ENCODE data around the gene ERVFRD-1. TPM values are rescaled to one million over a fixed set of nuclear protein-coding genes. Genes with fewer than 3 reads are reported as not detected.

The ERVFRD-1 gene
- total RNA-seq, 4 donors from 2014 or later = not detected

DNA sequence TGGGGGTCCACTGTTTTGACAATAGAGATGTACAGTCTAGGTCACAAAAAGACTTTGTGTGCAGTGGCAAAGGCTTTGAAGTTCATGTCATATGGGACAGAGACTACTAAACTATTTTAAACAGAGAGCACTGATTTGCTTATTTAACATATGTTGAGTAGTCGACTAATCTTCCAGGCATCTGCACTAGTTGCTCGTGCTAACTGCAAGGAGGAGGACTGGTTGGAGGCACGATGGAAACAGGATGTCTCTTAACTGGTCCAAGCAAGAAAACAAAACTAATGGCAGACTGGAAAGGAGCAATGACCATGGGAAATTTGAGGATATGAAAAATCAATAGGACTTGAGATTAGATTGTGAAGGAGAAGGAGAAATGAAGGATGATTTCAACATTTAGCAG is 28.5 kb upstream of the ERVFRD-1 start:
- Histone ChIP-seq H3K4me3 (no peak overlapping the region), H3K27ac (no peak overlapping the region), H3K27me3 (no peaks in the 10 kb centered on the region), H3K36me3 (peaks cover 0 to 11% of the 10 kb centered on the region in 2 donors), H3K4me1 (no peaks in the 10 kb centered on the region), H3K9me3 (no peaks in the 10 kb centered on the region)
- intact Hi-C loops (cut with DNase I; ENCODE audit: low total_unique reads) (loop anchor here (10.0 kb wide), 1 partner anchor 435 kb away; no protein-coding TSS in a partner anchor), in situ Hi-C loops (cut with MboI; ENCODE audit: low sequenced_read_pairs in 4 of 4) (loop anchor here in 3 of 4 donors (5.0 to 10.0 kb wide), 3 partner anchors 355 to 435 kb away; no protein-coding TSS in a partner anchor)
- no peak for ATAC-seq
- TF ChIP-seq POLR2A (IDR thresholded peaks at IDR 0.05) = no peak
- TF ChIP-seq, protein P1, sequence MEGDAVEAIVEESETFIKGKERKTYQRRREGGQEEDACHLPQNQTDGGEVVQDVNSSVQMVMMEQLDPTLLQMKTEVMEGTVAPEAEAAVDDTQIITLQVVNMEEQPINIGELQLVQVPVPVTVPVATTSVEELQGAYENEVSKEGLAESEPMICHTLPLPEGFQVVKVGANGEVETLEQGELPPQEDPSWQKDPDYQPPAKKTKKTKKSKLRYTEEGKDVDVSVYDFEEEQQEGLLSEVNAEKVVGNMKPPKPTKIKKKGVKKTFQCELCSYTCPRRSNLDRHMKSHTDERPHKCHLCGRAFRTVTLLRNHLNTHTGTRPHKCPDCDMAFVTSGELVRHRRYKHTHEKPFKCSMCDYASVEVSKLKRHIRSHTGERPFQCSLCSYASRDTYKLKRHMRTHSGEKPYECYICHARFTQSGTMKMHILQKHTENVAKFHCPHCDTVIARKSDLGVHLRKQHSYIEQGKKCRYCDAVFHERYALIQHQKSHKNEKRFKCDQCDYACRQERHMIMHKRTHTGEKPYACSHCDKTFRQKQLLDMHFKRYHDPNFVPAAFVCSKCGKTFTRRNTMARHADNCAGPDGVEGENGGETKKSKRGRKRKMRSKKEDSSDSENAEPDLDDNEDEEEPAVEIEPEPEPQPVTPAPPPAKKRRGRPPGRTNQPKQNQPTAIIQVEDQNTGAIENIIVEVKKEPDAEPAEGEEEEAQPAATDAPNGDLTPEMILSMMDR (IDR thresholded peaks at IDR 0.05 in 4 of 5, conservative IDR thresholded peaks at IDR 0.05 in 1 of 5) = no peak
- no peak for DNase-seq

DNA sequence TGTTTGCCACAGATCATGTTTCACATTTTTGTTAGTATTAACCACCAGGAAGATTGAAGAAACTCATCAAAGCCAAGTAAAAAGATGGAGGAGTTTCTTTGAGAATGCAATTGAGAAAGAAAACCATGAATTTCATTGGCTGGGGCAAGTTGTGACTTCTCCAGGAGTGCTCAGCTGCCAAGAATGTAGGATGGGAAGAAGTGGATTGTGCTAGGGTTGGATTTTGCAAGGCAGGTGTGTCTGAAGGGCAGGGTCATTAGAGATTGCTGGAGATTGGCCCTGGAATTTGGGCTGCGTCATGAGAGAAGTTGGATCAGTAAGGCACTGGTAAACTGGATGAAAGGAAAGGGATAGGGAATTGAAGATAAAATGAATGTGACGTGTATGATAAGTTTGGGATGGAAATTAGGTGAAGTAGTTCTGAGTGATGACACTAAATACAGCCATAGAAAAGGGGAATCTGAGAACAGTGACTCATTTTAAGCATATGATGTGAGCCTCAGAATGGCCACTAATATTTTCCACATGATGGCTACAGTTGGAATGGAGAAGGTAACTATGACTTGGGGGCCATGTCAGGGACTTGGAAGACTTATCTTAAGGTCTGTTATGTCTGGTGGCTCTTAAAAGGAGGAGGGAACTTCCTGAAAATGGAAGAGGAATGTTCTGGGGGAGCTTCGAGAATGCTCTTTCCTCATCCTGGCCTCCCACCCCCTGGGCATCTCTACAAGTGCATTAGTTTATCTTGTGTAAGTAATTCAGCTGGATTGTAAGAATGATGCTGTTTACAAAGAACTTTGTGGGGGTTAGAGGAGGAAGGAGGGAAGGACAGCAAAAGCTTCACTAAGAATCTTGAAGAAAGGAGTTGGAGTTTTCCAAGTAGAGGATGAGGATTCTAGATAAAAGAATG is 27.8 kb upstream of the ERVFRD-1 start:
- intact Hi-C loops (cut with DNase I; ENCODE audit: low total_unique reads) = no loop called here
- Histone ChIP-seq H3K27me3 (no peaks in the 10 kb centered on the region), H3K4me1 (no peaks in the 10 kb centered on the region), H3K4me3 (no peak overlapping the region), H3K36me3 (peaks cover 0 to 19% of the 10 kb centered on the region in 2 donors), H3K27ac (no peak overlapping the region), H3K9me3 (no peaks in the 10 kb centered on the region)
- DNase-seq (no peak), ATAC-seq (no peak)
- TF ChIP-seq, protein P1 (IDR thresholded peaks at IDR 0.05 in 4 of 5, conservative IDR thresholded peaks at IDR 0.05 in 1 of 5) = no peak
- no peak for TF ChIP-seq POLR2A (IDR thresholded peaks at IDR 0.05)
- in situ Hi-C loops (cut with MboI; ENCODE audit: low sequenced_read_pairs in 4 of 4) = no loop called here

- H3K9me3 ChIP-seq = no peaks in the 10 kb centered on the region
- intact Hi-C loops (cut with DNase I; ENCODE audit: low total_unique reads) = no loop called here
- peaks cover 0 to 21% of the 10 kb centered on the region in 2 donors for H3K36me3 ChIP-seq
- TF ChIP-seq, protein P1 (IDR thresholded peaks at IDR 0.05 in 4 of 5, conservative IDR thresholded peaks at IDR 0.05 in 1 of 5) = no peak
- in situ Hi-C loops (cut with MboI; ENCODE audit: low sequenced_read_pairs in 4 of 4) = no loop called here
- no peak overlapping the region for H3K4me3 ChIP-seq
- no peak overlapping the region for H3K27ac ChIP-seq
- H3K4me1 ChIP-seq = no peaks in the 10 kb centered on the region
- ATAC-seq (no peak), DNase-seq (no peak)
- no peaks in the 10 kb centered on the region for H3K27me3 ChIP-seq
Observed at GRCh38 chr6:11136809-11137208, 25.3 kb upstream of the ERVFRD-1 start.

DNA sequence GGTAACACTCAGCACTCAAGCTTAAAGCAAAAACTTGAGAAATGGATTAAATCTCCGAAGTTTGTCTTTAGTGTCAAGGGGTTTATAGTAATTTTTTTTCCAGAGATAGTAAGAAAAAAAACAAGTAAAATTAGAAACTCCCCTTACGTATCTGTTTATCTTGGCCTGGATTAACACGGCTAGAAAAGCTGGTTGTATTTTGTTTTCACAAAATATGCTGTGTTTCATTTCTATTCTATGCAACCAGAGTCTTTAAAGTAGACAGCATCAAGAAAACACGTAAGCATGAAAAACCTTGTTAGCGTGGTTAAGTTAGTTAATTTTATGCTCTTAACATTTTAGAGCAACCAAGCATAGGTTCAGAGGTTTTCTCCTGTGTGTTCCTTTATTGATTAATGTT is 21.8 kb upstream of the ERVFRD-1 start:
- DNase-seq (no peak), ATAC-seq (no peak)
- Histone ChIP-seq H3K4me1 (peaks cover 12 to 14% of the 10 kb centered on the region in 2 donors), H3K36me3 (peaks cover 0 to 21% of the 10 kb centered on the region in 2 donors), H3K9me3 (no peaks in the 10 kb centered on the region), H3K27ac (no peak overlapping the region), H3K27me3 (no peaks in the 10 kb centered on the region), H3K4me3 (no peak overlapping the region)
- no peak for TF ChIP-seq POLR2A (IDR thresholded peaks at IDR 0.05)
- TF ChIP-seq, protein P1 (IDR thresholded peaks at IDR 0.05 in 4 of 5, conservative IDR thresholded peaks at IDR 0.05 in 1 of 5) = no peak
- in situ Hi-C loops (cut with MboI; ENCODE audit: low sequenced_read_pairs in 4 of 4) (no loop called here), intact Hi-C loops (cut with DNase I; ENCODE audit: low total_unique reads) (no loop called here)

Data from gastrocnemius medialis (tissue), 4 donors.